Renal cortex interstitium (tissue), 15 donors: ENCODE measurements around the gene SPDYE9. TPM values are rescaled to one million over a fixed set of nuclear protein-coding genes. Genes with fewer than 3 reads are reported as not detected.
"Not testable (repeated sequence)": the region's sequence is repeated elsewhere in the genome, so short reads cannot be mapped to it uniquely, and the experiment has no call there.

Source experiments
- DNase-seq, 11 donors: peaks; one replicate each; pipeline ENCODE4 v3.0.0-alpha.2; 2013; ENCODE audit warnings: low read depth in 9 of 11, low spot score in 4 of 11; ENCODE audit errors: extremely low read depth in 1 of 11
- long read RNA-seq, 16 experiments: transcript quantifications; one replicate each; lab custom pipeline, GENCODE V29; 2026
- polyA plus RNA-seq, 3 donors: library from polyadenylated mRNA; unstranded; fragments of 120-200 nt; gene quantifications; one replicate each; pipeline ENCODE4 v1.2.1, GENCODE V29; 2013; ENCODE audit not compliant: insufficient read length in 3 of 3

SPDYE9 gene, protein sequence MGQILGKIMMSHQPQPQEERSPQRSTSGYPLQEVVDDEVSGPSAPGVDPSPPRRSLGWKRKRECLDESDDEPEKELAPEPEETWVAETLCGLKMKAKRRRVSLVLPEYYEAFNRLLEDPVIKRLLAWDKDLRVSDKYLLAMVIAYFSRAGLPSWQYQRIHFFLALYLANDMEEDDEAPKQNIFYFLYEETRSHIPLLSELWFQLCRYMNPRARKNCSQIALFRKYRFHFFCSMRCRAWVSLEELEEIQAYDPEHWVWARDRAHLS
- polyA plus RNA-seq = under 1 TPM; 0.20 to 0.83 (median 0.32) TPM
- long read RNA-seq, donor 1 = 0 reads
- long read RNA-seq, donor 2 = 0 reads
- long read RNA-seq, donor 3, partial matches to known transcripts = 13 of 34 reads
- long read RNA-seq, donor 3, other reads (novel, unspliced or antisense) = 21 of 34 reads
- long read RNA-seq, donor 4 = 0 reads
- long read RNA-seq, donor 5 = 0 reads
- long read RNA-seq, donor 6 = 0 reads
- long read RNA-seq, donor 7 = 0 reads
- long read RNA-seq, donor 8 = 0 reads
- long read RNA-seq, donor 9 = 0 reads
- long read RNA-seq, donor 10 = 0 reads
- long read RNA-seq, donor 11 = 0 reads
- long read RNA-seq, donor 12 = 0 reads
- long read RNA-seq, donor 13 = 0 reads
- long read RNA-seq, donor 14 = 0 reads
- long read RNA-seq, donor 15 = 0 reads
- long read RNA-seq, donor 16 = 0 reads

DNA sequence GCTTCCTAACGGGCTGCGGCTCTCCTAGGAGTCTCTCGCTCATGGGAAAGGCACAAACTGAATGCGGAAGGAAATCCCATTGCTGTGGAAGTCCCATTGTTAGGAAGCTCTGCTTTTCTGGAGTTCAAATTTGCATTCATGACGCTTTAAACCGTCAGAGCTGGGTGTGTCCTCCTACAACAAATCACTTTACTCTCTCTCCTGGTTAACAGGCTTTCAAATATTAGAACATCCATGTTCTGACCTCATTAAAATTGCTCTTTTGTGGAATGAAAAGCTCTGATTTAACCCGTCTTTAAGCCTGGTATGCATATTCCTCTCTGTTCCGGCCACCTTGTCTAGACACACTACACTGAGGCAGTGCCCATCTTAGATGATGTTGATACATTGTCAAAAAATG lies at the start of gene SPDYE9:
SPDYE9 (minus strand) TSS at position 101 of the 400 bp plus-strand sequence. CDS start 1,800 bp downstream, outside the sequence.
- not testable (repeated sequence) for DNase-seq

DNA sequence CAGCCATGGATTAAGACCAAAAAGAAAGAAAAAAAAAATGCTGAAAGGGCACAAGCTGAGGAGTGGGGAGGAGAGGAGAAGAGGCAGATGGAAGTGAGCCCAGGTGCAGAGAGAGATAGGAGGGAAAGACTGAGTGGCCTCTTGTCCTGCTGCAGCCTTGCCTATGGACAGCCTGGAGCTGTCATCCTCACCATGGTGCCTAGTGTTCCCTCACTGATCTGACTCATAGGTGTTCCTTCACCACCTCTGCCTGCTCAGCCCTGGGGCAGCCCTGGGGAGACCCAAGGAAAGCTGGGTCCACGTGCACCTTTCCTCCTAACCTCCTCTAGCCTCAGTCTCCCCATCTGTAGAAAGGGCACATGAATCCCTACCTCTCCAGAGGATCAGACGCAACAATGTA lies 49.0 kb upstream of the SPDYE9 start:
- not testable (repeated sequence) for DNase-seq

GRCh38 chr7:73132651-73133217 lies 46.9 kb upstream of the SPDYE9 start:
- DNase-seq = not testable (repeated sequence)

DNA sequence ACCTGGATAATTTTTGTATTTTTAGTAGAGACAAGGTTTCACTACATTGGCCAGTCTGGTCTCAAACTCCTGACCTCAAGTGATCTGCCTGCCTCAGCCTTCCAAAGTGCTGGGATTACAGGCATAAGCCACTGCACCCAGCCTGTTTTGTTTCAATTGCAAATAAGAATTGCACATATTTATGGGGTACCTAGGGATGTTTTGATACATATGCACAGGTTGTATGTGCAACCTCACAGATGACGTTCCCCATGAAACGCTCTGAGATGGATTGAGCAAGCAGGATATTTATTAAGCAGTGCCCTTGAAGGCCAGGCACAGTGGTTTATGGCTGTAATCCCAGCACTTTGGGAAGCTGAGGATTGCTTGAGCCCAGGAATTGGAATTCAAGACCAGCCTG lies 44.8 kb upstream of the SPDYE9 start:
- DNase-seq = not testable (repeated sequence)

DNA sequence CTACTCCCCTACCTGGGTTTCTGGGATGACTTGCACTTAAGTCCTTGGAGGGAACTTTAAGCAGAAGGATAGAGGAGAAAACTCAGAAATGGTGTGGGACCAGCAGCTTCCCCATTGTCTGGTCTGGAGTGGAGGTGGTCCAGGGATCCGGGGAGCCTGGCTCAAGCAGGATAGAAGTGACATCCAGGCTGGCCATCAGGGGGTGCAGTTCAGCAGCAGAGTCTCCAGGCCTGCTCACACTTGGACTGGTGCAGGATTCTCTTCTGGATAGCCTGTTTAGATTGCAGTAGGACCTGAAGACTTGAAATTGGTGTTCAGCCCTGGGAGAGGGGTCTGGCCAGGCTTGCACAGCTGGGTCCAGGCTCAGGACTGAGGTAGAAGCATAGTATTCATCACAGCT lies 38.3 kb upstream of the SPDYE9 start:
- not testable (repeated sequence) for DNase-seq

GRCh38 chr7:73122778-73123447 lies 37.1 kb upstream of the SPDYE9 start:
- not testable (repeated sequence) for DNase-seq

DNA sequence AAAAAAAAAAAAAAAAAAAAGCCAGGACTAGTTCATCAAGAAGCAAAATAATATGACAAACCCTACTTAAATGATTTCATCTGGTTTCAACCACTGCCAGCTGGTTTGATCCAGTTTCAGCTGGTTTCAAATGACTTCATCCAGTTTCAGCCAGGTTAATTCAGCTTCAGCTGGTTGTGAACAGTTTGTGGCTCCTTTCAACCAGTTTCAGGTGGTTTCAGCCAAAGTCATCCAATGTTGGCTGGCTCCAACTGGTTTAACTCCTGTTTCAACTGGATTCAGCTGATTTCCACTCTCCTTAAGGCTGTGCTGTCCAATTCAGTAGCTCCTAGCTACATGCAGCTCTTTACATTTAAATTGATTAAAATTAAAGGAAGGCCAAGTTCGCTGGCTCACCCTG lies 32.3 kb upstream of the SPDYE9 start:
- not testable (repeated sequence) for DNase-seq

GRCh38 chr7:73057811-73058210 lies 28.0 kb downstream of the SPDYE9 start, which contains the start of gene SPDYE11:
TSS of gene SPDYE11 (minus strand) at chr7:73057911. CDS start at chr7:73056111, 1,800 bp downstream.
- not testable (repeated sequence) for DNase-seq

DNA sequence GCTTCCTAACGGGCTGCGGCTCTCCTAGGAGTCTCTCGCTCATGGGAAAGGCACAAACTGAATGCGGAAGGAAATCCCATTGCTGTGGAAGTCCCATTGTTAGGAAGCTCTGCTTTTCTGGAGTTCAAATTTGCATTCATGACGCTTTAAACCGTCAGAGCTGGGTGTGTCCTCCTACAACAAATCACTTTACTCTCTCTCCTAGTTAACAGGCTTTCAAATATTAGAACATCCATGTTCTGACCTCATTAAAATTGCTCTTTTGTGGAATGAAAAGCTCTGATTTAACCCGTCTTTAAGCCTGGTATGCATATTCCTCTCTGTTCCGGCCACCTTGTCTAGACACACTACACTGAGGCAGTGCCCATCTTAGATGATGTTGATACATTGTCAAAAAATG lies 56.2 kb downstream of the SPDYE9 start, which contains the start of gene SPDYE8:
SPDYE8 (minus strand) TSS at position 101 of the 400 bp plus-strand sequence. CDS start 1,800 bp downstream, outside the sequence.
- not testable (repeated sequence) for DNase-seq

Other genes starting within 250 kb of the SPDYE9 start
- gene POM121, start 160.9 kb downstream of the SPDYE9 start, polyA plus RNA-seq = 10 to 100 TPM; 38.4 to 49.2 (median 48.1) TPM
- 1 to 10 TPM; 1.3 to 3.4 (median 1.9) TPM for gene TRIM74, start 116.6 kb downstream of the SPDYE9 start, polyA plus RNA-seq
- under 1 TPM; 0.20 to 0.83 (median 0.32) TPM for gene SPDYE8, start 56.3 kb downstream of the SPDYE9 start, polyA plus RNA-seq
- gene SPDYE11, start 28.1 kb downstream of the SPDYE9 start, polyA plus RNA-seq = under 1 TPM; 0.32 to 0.83 (median 0.47) TPM
- 10 to 100 TPM; 14.4 to 19.0 (median 18.6) TPM for gene NSUN5, start 222.8 kb upstream of the SPDYE9 start, polyA plus RNA-seq
- under 1 TPM; 0.21 to 0.28 (median 0.23) TPM for gene TRIM50, start 242.0 kb upstream of the SPDYE9 start, polyA plus RNA-seq
- under 1 TPM; 0.25 to 0.70 (median 0.26) TPM for gene FKBP6, start 242.1 kb upstream of the SPDYE9 start, polyA plus RNA-seq